ENCODE results near the gene GPR32.

GRCh38 chr19:50741179-50741933 lies 28.9 kb upstream of the GPR32 start:
- TF ChIP-seq CTCF (IDR thresholded peaks at IDR 0.05) (no peak), EZH2 (IDR thresholded peaks at IDR 0.05; ENCODE audit: borderline replicate concordance, insufficient read depth, low read depth, low read length, poor library complexity, severe bottlenecking) (no peak)
